Esophagus squamous epithelium (tissue), 5 donors: ENCODE data around the gene PRDM5. TPM values are rescaled to one million over a fixed set of nuclear protein-coding genes. Genes with fewer than 3 reads are reported as not detected.

Source experiments
- DNase-seq: peaks from one replicate; lab custom pipeline; 2025; lab: John Stamatoyannopoulos, UW
- H3K27ac ChIP-seq, 4 donors: fragments of 200-600 bp; sonication (generic); one replicate each; pipeline ENCODE4 v1.5.1; 2016 to 2019; ENCODE audit warnings: mild to moderate bottlenecking in 1 of 4
- H3K27me3 ChIP-seq, 4 donors: fragments of 200-600 bp; sonication (generic); 1 replicate in 3 of 4; 2 replicates in 1 of 4; pipeline versions ENCODE4 v1.5.1 to v1.6.0; 2017 to 2021; ENCODE audit warnings: antibody characterized with exemption in 1 of 4
- H3K36me3 ChIP-seq, 3 donors: fragments of 200-600 bp; sonication (generic); one replicate each; pipeline ENCODE4 v1.5.1; 2016 to 2019
- H3K4me1 ChIP-seq, 3 donors: fragments of 200-600 bp; sonication (generic); one replicate each; pipeline ENCODE4 v1.5.1; 2017 to 2019
- H3K4me3 ChIP-seq, 4 donors: fragments of 200-600 bp; sonication (generic); 1 replicate in 3 of 4; 2 replicates in 1 of 4; pipeline ENCODE4 v1.5.1; 2016 to 2019; ENCODE audit warnings: mild to moderate bottlenecking in 2 of 4, moderate library complexity in 1 of 4
- H3K9me3 ChIP-seq, 3 donors: fragments of 200-600 bp; sonication (generic); one replicate each; pipeline ENCODE4 v1.5.1; 2016 to 2019
- POLR2A ChIP-seq, 4 donors: fragments of 450-650 bp; IDR thresholded peaks; one replicate each; pipeline ENCODE4 v1.6.1; 2017; ENCODE audit warnings: antibody characterized with exemption in 4 of 4, mild to moderate bottlenecking in 4 of 4, moderate library complexity in 3 of 4
- WGBS, 2 donors: methylation state at CpG; one replicate each; pipeline ENCODE4 v1.1.5; 2018; 5-methylcytosine and 5-hydroxymethylcytosine counted together
- intact Hi-C: fragments of 100-400 bp; cut with DNase I; formaldehyde crosslinking; loops from one replicate; pipeline ENCODE4 v1.15.0; 2022
- total RNA-seq, 4 donors: library from RNA; depleted of rRNA; stranded (reverse); fragments of >200 nt; gene quantifications; one replicate each; pipeline ENCODE4 v1.1.0, GENCODE V29; 2016
- TF ChIP-seq, protein P1 (sequence below), 6 experiments: fragments of 450-650 bp in 4 of 6; fragments of 200-600 bp in 2 of 6; sonication (generic) in 2 of 6; IDR thresholded peaks; one replicate each; pipeline ENCODE4 v1.5.1; 2016 to 2019; ENCODE audit warnings: antibody characterized with exemption in 6 of 6, mild to moderate bottlenecking in 4 of 6, moderate library complexity in 4 of 6
- donor health status: DM: yes; HTN: yes; CAD: no.

Gene PRDM5
- total RNA-seq, 4 donors from 2014 or later: 3.3 to 16.8 (median 6.2) TPM

DNA sequence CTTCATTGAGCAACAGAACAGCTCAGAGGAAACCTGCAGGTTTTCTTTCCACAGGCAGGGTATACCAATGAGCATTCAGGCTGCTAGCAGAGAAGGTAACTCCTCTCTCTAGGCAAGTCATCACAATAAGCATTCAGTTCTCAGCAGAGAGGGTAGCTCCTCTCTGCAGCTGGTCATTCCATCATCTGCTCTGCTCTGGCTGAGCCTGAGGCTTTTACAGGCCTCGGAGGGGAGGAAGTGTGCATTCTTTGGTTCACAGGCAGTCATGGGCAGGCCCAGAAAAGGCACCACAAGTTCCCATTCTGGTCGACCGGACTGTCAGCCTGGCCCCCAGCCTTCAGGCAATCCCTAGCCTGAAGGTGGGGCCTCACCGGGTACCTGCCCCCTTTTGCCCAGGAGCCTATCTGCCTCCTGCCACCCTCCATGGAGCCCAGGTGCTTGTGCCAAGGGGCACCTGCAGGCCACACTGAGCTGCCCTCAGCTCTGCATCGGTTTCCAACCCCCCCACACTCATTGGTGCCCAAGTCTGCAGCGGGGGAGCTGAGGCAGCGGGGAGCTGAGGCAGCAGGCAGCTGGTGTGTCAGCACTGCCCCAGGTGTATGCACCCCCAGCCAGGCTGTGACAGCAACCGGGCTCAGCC, 83.1 kb downstream of the PRDM5 start:
- TF ChIP-seq, protein P1, sequence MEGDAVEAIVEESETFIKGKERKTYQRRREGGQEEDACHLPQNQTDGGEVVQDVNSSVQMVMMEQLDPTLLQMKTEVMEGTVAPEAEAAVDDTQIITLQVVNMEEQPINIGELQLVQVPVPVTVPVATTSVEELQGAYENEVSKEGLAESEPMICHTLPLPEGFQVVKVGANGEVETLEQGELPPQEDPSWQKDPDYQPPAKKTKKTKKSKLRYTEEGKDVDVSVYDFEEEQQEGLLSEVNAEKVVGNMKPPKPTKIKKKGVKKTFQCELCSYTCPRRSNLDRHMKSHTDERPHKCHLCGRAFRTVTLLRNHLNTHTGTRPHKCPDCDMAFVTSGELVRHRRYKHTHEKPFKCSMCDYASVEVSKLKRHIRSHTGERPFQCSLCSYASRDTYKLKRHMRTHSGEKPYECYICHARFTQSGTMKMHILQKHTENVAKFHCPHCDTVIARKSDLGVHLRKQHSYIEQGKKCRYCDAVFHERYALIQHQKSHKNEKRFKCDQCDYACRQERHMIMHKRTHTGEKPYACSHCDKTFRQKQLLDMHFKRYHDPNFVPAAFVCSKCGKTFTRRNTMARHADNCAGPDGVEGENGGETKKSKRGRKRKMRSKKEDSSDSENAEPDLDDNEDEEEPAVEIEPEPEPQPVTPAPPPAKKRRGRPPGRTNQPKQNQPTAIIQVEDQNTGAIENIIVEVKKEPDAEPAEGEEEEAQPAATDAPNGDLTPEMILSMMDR (IDR thresholded peaks at IDR 0.05): no peak
- no peak for TF ChIP-seq POLR2A (IDR thresholded peaks at IDR 0.05)
- intact Hi-C loops: no loop called here
- Histone ChIP-seq H3K9me3 (peaks cover 0 to 3% (median 0%) of the 10 kb centered on the region in 3 donors), H3K4me1 (no peaks in the 10 kb centered on the region), H3K27me3 (no peaks in the 10 kb centered on the region), H3K27ac (no peak overlapping the region), H3K4me3 (no peak overlapping the region), H3K36me3 (peaks cover 0 to 9% (median 0%) of the 10 kb centered on the region in 3 donors)
- 67% methylated on average over 1 of the region's 8 CpGs; no CpG with 5 or more reads in 1 of the 2 donors for WGBS, 2 donors
- no peak for DNase-seq

DNA sequence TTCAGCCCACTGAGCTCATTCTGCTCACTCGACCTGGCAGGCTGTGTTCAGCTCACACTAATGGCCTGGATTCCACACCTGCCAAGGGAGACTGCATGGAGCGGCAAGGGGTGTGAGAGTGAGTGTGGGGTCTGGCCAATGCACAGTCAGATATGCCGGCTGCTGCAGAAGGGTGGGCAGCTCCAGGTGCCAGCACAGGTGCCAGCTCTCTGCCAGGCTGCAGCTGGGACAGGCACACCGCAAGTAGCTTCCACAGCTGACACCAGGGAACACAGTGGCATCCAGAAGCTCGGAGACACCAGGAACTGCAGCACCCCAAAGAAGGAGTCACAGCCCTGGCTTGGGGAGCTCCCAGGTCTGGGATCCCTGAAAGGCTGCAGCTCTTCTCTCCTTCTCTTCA, 83.7 kb downstream of the PRDM5 start:
- Histone ChIP-seq H3K4me3 (no peak overlapping the region), H3K4me1 (no peaks in the 10 kb centered on the region), H3K27ac (no peak overlapping the region), H3K36me3 (peaks cover 0 to 9% (median 0%) of the 10 kb centered on the region in 3 donors), H3K9me3 (peaks cover 0 to 9% (median 0%) of the 10 kb centered on the region in 3 donors), H3K27me3 (no peaks in the 10 kb centered on the region)
- no peak for DNase-seq
- TF ChIP-seq, protein P1 (IDR thresholded peaks at IDR 0.05): no peak
- no peak for TF ChIP-seq POLR2A (IDR thresholded peaks at IDR 0.05)
- intact Hi-C loops: no loop called here
- WGBS, 2 donors: 92 to 93% methylated on average over 2 of the region's 5 CpGs

DNA sequence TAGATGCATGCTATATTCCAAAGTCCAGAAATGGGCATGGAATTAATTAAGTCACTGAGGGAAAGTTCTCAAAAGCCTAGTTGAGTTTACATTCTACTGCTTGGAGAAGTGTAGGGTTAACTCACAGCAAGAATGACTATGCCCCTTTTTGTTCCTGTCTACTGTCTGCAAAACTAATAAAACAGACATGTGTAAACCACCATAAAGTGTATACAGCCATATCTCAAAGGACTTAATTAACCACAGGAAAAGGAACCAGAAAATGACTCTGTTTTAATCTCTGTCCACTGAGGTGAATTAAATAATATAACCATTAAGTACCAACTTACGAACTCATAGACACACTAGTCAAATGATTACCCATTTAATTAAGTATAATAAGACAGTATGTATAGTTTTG, 84.9 kb downstream of the PRDM5 start:
- 86 to 96% methylated on average over 1 of the region's 1 CpG for WGBS, 2 donors
- no peak for TF ChIP-seq POLR2A (IDR thresholded peaks at IDR 0.05)
- TF ChIP-seq, protein P1 (IDR thresholded peaks at IDR 0.05): no peak

DNA sequence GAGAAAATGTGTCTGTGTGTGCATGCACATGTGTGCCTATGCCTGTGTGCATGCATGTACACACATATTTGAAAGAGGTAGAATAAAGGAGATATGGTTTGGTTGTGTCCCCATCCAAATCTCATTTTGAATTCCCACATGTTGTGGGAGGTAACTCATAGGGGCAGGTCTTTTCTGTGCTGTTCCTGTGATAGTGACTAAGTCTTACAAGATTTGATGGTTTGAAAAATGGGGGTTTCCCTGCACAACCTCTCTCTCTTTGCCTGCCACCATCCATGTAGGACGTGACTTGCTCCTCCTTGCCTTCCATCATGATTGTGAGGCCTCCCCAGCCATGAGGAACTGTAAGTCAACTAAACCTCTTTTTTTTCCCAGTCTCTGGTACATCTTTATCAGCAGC, 87.2 kb downstream of the PRDM5 start:
- 50 to 92% methylated on average over 1 of the region's 1 CpG for WGBS, 2 donors
- Histone ChIP-seq H3K36me3 (peaks cover 0 to 9% (median 0%) of the 10 kb centered on the region in 3 donors), H3K27ac (no peak overlapping the region), H3K4me1 (no peaks in the 10 kb centered on the region), H3K9me3 (peaks cover 0 to 13% (median 0%) of the 10 kb centered on the region in 3 donors), H3K27me3 (no peaks in the 10 kb centered on the region), H3K4me3 (no peak overlapping the region)
- intact Hi-C loops: no loop called here
- DNase-seq: no peak
- TF ChIP-seq POLR2A (IDR thresholded peaks at IDR 0.05): no peak
- TF ChIP-seq, protein P1 (IDR thresholded peaks at IDR 0.05): no peak

More for the DNA sequence above, 84.9 kb downstream of the PRDM5 start:
- no peaks in the 10 kb centered on the region for H3K27me3 ChIP-seq
- H3K27ac ChIP-seq: no peak overlapping the region
- intact Hi-C loops: no loop called here
- peaks cover 0 to 9% (median 0%) of the 10 kb centered on the region in 3 donors for H3K36me3 ChIP-seq
- no peak for DNase-seq
- H3K4me1 ChIP-seq: no peaks in the 10 kb centered on the region
- H3K9me3 ChIP-seq: peaks cover 0 to 13% (median 0%) of the 10 kb centered on the region in 3 donors
- no peak overlapping the region for H3K4me3 ChIP-seq

DNA sequence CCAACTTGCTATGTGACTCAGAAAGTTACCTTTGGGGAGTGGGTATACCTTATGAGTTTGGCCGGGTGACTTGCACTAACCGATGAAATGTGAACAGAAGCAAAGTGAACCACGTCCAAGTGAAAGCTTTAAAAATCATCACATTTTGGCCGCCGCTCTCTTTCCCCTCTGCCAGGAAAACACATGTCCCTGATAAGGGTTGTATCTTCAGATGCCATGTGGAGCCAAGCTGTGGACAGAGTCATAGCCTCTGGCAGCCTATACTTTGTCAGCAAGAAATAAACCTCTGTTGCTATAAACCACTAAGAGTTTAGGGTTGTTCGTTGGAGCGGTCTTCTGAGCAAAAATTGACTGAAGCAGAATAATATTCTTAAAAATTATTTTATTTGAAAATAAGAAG, 92.3 kb downstream of the PRDM5 start:
- WGBS, 2 donors: 66 to 89% methylated on average over 7 of the region's 7 CpGs
- Histone ChIP-seq H3K4me3 (no peak overlapping the region), H3K36me3 (no peaks in the 10 kb centered on the region), H3K27me3 (no peaks in the 10 kb centered on the region), H3K9me3 (peaks cover 0 to 13% (median 0%) of the 10 kb centered on the region in 3 donors), H3K27ac (no peak overlapping the region), H3K4me1 (no peaks in the 10 kb centered on the region)
- TF ChIP-seq, protein P1 (IDR thresholded peaks at IDR 0.05): no peak
- TF ChIP-seq POLR2A (IDR thresholded peaks at IDR 0.05): no peak
- no peak for DNase-seq
- intact Hi-C loops: no loop called here
